Kidney epithelial cell (primary cell): Measurements from ENCODE around the gene RAD23B. TPM values are rescaled to one million over a fixed set of nuclear protein-coding genes. Genes with fewer than 3 reads are reported as not detected.
"Not testable (repeated sequence)": the region's sequence is repeated elsewhere in the genome, so short reads cannot be mapped to it uniquely, and the experiment has no call there.

Experiments
- DNase-seq: peaks from one replicate; pipeline ENCODE4 v3.0.0-alpha.2; 2010; ENCODE audit warnings: low read depth
- H3K27me3 ChIP-seq: 2 replicates; pipeline ENCODE4 v1.6.0; 2011; ENCODE audit warnings: low read length; ENCODE audit not compliant: control insufficient read depth, insufficient read depth
- H3K36me3 ChIP-seq: 2 replicates; pipeline ENCODE4 v1.5.1; 2011; ENCODE audit warnings: low read length; ENCODE audit not compliant: control insufficient read depth, insufficient read depth
- H3K4me3 ChIP-seq: 2 replicates; pipeline ENCODE4 v1.5.1; 2011; ENCODE audit warnings: low read depth, mild to moderate bottlenecking, control low read depth, low read length
- CTCF ChIP-seq: IDR thresholded peaks from 2 replicates; pipeline ENCODE4 v1.5.1; 2011; ENCODE audit warnings: mild to moderate bottlenecking, moderate library complexity, low read length, control low read depth, inconsistent platforms; ENCODE audit not compliant: insufficient read depth, poor library complexity, severe bottlenecking
- total RNA-seq: library from RNA; depleted of rRNA; stranded (reverse); fragments of >200 nt; gene quantifications from 2 replicates; pipeline ENCODE4 v1.2.3, GENCODE V29; 2015

The RAD23B gene
- total RNA-seq, 1 donor from 2014 or later = 76.0 TPM

GRCh38 chr9:107249665-107250285, 33.3 kb upstream of the RAD23B start:
- Histone ChIP-seq H3K36me3 (no peaks in the 10 kb centered on the region), H3K27me3 (no peaks in the 10 kb centered on the region), H3K4me3 (no peak overlapping the region)
- no peak for DNase-seq
- no peak for TF ChIP-seq CTCF

- no peaks in the 10 kb centered on the region for H3K27me3 ChIP-seq
- DNase-seq = no peak
- no peaks in the 10 kb centered on the region for H3K36me3 ChIP-seq
- no peak for TF ChIP-seq CTCF
- no peak overlapping the region for H3K4me3 ChIP-seq
Observed at GRCh38 chr9:107251756-107252322, 31.2 kb upstream of the RAD23B start.

GRCh38 chr9:107258919-107259318, 24.2 kb upstream of the RAD23B start:
- H3K27me3 ChIP-seq = no peaks in the 10 kb centered on the region
- DNase-seq = no peak
- H3K4me3 ChIP-seq = no peak overlapping the region
- no peaks in the 10 kb centered on the region for H3K36me3 ChIP-seq
- TF ChIP-seq CTCF = no peak

- not testable (repeated sequence) for H3K27me3 ChIP-seq, H3K4me3 ChIP-seq, H3K36me3 ChIP-seq, DNase-seq
Observed at GRCh38 chr9:107259751-107260313, 23.2 kb upstream of the RAD23B start.

- no peak for TF ChIP-seq CTCF
- Histone ChIP-seq H3K27me3 (no peaks in the 10 kb centered on the region), H3K36me3 (no peaks in the 10 kb centered on the region), H3K4me3 (no peak overlapping the region)
- DNase-seq = no peak
Observed at GRCh38 chr9:107260437-107261081, 22.5 kb upstream of the RAD23B start.

GRCh38 chr9:107261106-107261505, 22.0 kb upstream of the RAD23B start:
- DNase-seq = no peak
- Histone ChIP-seq H3K27me3 (no peaks in the 10 kb centered on the region), H3K36me3 (no peaks in the 10 kb centered on the region), H3K4me3 (no peak overlapping the region)
- TF ChIP-seq CTCF = no peak
